ENCODE data around the gene PTPRN.

Gene PTPRN

GRCh38 chr2:219252900-219253752 is 56.1 kb downstream of the PTPRN start, which contains the start of gene TUBA4B:
TSS of gene TUBA4B (plus strand) at chr2:219253243. CDS start at chr2:219253408, 165 bp downstream.
- no peak for FAIRE-seq
- no peak for DNase-seq (ENCODE audit: insufficient read length, low spot score)
- no peak; the same call in 1 of the 2 replicates for TF ChIP-seq POLR2A (IDR thresholded peaks at IDR 0.05; ENCODE audit: low read depth, low read length)

DNA sequence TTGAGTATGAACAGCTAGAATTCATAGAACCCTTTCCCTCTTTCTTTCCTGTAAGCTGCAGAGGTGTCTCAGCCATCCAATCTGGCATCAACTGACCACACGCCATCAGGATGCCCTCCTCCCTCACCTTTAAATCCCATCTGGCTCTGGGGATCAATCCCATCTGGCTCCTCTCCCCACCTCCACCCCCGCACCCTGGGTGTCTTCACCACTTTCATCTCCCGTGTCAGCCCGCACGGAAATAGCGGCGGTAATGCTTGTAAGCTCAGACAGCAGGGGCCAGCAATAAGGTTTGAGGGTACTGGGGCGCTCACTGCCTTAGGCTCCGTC is 56.7 kb downstream of the PTPRN start:
- no peak for TF ChIP-seq POLR2A (IDR thresholded peaks at IDR 0.05; ENCODE audit: low read depth, low read length)
- DNase-seq (ENCODE audit: insufficient read length, low spot score) (no peak), FAIRE-seq (no peak)

- DNase-seq (ENCODE audit: insufficient read length, low spot score) (no peak), FAIRE-seq (no peak)
- no peak for TF ChIP-seq POLR2A (IDR thresholded peaks at IDR 0.05; ENCODE audit: low read depth, low read length)
Observed at GRCh38 chr2:219252084-219252483, 57.1 kb downstream of the PTPRN start.

GRCh38 chr2:219251656-219252055 is 57.5 kb downstream of the PTPRN start:
- TF ChIP-seq POLR2A (IDR thresholded peaks at IDR 0.05; ENCODE audit: low read depth, low read length), result no peak
- FAIRE-seq (no peak), DNase-seq (ENCODE audit: insufficient read length, low spot score) (no peak)

DNA sequence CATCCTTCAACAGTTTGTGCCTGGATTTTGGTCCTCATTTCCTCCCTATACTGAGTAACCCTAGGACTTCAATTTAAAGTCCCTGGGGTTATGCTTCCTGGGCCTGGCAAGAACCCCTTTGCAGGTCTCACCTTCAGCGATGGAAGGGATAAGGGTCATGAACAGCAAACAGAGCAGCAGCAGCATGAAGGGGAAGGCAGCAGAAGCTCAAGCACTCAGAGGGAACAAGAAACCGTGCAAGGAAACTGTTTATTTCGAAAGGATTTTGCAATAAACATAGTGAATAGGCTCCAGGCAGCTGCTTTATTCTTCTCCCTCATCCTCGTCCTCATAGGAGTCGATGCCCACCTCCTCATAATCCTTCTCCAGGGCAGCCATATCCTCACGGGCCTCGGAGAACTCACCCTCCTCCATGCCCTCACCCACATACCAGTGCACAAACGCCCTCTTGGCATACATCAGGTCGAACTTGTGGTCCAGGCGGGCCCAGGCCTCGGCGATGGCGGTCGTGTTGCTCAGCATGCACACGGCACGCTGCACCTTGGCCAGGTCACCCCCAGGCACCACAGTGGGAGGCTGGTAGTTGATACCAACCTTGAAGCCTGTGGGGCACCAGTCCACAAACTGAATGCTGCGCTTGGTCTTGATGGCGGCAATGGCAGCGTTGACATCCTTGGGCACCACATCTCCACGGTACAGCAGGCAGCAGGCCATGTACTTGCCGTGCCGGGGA is 59.0 kb downstream of the PTPRN start:
- no peak for DNase-seq (ENCODE audit: insufficient read length, low spot score)
- no peak for FAIRE-seq
- TF ChIP-seq POLR2A (IDR thresholded peaks at IDR 0.05; ENCODE audit: low read depth, low read length), result no peak

DNA sequence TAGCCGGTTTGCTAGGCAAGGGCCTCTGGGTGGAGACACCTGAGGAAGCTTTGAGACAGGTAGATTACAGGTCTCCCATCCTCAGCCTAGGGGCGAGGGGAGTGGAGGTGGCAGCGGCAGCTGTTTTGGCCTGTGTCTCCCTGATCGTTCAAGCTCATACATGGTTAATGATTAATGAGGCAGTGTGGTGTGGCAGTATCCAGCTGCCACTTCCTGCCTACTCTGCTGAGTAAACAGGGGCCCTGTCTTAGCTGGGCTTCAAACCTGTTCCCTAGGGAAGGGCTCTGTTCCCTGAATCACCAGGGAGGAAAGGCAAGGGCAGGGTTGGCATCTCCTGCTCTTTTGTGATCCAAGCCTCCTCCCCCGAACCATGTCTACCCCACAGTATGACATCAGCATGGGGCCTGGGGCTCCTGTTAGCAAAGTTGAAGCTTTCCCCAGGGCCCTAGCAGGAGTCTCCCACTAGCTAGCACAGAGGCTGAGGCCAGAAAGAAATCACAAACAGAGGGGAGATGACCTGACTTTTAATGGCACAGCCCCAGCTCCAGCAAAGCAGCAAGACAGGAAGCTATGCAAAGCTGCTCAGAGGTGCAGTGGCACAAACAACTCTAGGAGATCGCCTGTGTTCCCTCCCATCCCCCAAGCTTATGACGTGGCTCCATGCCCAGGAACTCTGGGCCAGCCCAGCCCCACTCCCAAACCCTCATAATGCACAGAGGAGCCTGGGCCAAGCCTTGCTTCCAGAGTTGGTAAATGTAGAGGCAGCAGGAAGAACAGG is 59.8 kb downstream of the PTPRN start:
- peak; percentile 50 for FAIRE-seq
- no peak for TF ChIP-seq POLR2A (IDR thresholded peaks at IDR 0.05; ENCODE audit: low read depth, low read length)
- peak; percentile 61 for DNase-seq (ENCODE audit: insufficient read length, low spot score)

DNA sequence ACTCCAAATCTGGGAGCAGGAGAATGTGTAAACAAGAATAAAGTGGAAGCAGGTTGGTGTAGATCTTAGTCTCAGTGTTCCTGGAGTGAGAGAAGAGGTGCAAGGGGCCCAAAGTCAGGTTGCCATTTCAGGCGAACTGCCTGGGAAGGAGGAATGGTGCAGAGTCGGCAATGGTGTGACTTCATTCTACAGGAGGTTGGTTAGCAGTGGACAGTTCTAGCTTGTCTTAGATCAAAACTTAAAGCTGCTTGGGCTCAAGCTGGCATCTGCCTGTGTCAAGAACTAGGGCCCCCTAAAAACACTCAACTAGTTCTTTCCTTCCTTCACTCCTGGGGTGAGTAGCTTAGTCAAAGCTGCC is 60.4 kb downstream of the PTPRN start:
- FAIRE-seq, result no peak
- DNase-seq (ENCODE audit: insufficient read length, low spot score), result no peak
- TF ChIP-seq POLR2A (IDR thresholded peaks at IDR 0.05; ENCODE audit: low read depth, low read length), result no peak

DNA sequence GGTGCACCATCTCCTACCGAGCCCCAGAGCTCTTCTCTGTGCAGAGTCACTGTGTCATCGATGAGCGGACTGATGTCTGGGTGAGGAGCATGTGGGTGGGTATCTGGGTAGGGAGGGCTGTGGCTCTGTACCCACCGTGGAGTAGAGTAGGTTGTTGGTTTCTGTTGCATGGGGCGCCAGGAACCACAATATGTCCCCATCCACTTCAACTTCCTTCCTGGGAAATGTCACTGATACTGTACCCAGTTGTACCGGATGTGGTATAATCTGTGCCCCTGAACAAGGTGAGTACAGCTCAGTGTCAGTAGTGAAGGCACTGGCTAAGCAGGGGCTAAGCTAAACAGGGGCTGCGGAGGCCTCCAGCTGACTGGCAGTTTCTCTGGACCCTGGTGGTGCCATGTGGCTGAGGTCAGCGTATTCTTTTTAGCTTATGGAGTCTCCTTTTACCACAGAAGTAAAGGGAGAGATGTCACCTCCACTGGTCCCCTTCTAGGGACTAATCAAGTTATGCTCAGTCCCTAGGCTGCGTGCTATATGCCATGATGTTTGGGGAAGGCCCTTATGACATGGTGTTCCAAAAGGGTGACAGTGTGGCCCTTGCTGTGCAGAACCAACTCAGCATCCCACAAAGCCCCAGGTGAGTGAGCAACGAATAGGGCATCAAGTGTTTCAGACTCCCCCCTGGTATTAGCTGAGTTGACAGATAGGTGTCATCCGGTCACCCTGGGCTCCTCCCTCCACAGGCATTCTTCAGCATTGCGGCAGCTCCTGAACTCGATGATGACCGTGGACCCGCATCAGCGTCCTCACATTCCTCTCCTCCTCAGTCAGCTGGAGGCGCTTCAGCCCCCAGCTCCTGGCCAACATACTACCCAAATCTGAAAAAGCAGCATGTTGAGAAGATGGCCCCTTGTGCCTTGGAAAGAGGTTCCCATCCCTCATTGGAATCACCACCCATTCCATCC is 61.2 kb downstream of the PTPRN start:
- no peak for TF ChIP-seq POLR2A (IDR thresholded peaks at IDR 0.05; ENCODE audit: low read depth, low read length)
- FAIRE-seq (no peak), DNase-seq (ENCODE audit: insufficient read length, low spot score) (no peak)

DNA sequence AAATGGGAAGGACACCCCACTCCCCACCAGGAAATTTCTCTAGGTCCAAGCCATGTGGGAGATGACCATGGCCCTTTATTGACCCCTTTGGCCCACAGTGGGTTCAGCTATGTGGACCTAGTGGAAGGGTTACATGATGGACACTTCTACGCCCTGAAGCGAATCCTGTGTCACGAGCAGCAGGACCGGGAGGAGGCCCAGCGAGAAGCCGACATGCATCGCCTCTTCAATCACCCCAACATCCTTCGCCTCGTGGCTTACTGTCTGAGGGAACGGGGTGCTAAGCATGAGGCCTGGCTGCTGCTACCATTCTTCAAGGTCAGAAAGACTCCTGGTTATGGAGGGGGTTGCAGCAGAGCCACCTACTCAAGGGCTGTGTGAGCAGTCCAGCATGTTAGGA is 62.6 kb downstream of the PTPRN start:
- FAIRE-seq (no peak), DNase-seq (ENCODE audit: insufficient read length, low spot score) (no peak)
- no peak for TF ChIP-seq POLR2A (IDR thresholded peaks at IDR 0.05; ENCODE audit: low read depth, low read length)

DNA sequence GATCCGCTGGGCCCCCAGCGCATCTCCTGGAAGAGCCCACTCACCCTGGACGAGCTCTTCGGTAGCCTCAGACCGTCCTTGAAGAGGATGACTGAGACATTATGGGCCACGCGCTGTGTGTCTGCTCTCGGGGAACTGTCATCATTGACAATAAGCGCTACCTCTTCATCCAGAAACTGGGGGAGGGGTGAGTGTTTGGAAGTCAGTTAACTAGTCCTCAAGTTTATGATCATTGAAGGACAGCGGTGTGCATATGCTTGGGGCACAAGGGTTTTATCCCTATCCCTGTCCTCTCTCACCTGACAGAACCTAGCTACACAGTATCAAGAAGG is 63.3 kb downstream of the PTPRN start:
- DNase-seq (ENCODE audit: insufficient read length, low spot score) (no peak), FAIRE-seq (no peak)
- TF ChIP-seq POLR2A (IDR thresholded peaks at IDR 0.05; ENCODE audit: low read depth, low read length), result no peak

- TF ChIP-seq POLR2A (IDR thresholded peaks at IDR 0.05; ENCODE audit: low read depth, low read length), result peak; percentile 79
- DNase-seq (ENCODE audit: insufficient read length, low spot score) (peak; percentile 92), FAIRE-seq (no peak)
Observed at GRCh38 chr2:219245148-219245898, 63.9 kb downstream of the PTPRN start, which contains the start of the genes GLB1L and STK16. TSS of gene GLB1L (minus strand) at chr2:219245444. CDS start at chr2:219243573, 1,871 bp downstream. TSS of gene STK16 (plus strand) at chr2:219245479. CDS start at chr2:219246000, 521 bp downstream.

DNA sequence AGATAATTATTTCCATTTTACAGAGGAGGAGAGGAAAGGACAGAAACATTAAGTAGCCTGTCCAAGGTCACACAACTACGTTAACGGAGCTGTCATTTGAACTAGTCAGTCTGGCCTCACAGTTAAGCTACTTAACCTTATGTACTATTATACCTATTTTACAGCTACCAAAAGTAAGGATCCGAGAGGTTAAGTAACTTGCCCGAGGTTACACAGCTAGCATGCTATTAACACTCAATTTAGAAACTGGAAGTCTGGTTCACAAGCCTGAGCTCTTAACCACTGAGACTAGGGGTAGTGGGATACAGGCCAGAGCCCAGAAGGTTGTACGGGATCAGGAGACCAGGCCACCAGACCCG is 64.4 kb downstream of the PTPRN start:
- no peak for FAIRE-seq
- no peak for TF ChIP-seq POLR2A (IDR thresholded peaks at IDR 0.05; ENCODE audit: low read depth, low read length)
- no peak for DNase-seq (ENCODE audit: insufficient read length, low spot score)

All from H54 (cell line).